LNCAP (cell line): ENCODE data around the gene CPA2.

Experiments used
- TF ChIP-seq, protein P1 (sequence below): fragments of 450-650 bp; IDR thresholded peaks from 2 replicates; pipeline ENCODE4 v1.5.1; 2017; ENCODE audit warnings: mild to moderate bottlenecking

The CPA2 gene

DNA sequence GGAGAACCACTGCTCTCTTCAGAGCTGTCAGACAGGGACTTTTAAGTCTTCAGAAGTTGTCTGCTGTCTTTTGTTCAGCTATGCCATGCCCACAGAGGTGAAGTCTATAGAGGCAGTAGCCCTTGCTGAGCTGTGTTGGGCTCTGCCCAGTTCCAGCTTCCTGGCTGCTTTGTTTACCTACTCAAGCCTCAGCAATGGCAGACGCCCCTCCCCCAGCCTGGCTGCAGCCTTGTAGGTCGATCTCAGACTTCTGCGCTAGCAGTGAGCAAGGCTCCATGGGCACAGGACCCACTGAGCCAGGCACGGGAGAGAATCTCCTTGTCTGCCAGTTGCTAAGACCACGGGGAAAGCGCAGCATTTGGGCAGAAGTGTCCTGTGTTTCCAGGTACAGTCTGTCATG is 12.1 kb upstream of the CPA2 start:
- TF ChIP-seq, protein P1, sequence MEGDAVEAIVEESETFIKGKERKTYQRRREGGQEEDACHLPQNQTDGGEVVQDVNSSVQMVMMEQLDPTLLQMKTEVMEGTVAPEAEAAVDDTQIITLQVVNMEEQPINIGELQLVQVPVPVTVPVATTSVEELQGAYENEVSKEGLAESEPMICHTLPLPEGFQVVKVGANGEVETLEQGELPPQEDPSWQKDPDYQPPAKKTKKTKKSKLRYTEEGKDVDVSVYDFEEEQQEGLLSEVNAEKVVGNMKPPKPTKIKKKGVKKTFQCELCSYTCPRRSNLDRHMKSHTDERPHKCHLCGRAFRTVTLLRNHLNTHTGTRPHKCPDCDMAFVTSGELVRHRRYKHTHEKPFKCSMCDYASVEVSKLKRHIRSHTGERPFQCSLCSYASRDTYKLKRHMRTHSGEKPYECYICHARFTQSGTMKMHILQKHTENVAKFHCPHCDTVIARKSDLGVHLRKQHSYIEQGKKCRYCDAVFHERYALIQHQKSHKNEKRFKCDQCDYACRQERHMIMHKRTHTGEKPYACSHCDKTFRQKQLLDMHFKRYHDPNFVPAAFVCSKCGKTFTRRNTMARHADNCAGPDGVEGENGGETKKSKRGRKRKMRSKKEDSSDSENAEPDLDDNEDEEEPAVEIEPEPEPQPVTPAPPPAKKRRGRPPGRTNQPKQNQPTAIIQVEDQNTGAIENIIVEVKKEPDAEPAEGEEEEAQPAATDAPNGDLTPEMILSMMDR = no peak

DNA sequence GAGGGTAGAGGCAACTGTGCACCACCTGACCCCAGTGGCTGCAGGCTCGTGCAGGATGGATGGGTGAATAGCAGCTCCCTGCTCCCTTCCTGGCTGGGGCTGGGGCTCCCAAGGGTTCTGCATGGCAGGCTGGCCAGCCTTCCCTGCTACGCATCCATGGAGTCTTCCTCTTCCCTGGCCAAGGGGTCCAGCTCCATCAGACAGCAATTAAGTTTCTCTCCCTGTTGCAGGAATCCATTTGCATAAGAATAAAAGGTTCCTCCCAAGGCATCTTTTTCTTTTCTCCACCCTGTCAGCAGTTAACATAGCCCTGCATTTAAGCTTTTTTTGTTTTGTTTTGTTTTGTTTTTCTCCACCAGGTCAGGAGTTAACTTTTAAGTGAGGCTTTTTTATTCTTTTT is 10.0 kb upstream of the CPA2 start:
- TF ChIP-seq, protein P1 = no peak

DNA sequence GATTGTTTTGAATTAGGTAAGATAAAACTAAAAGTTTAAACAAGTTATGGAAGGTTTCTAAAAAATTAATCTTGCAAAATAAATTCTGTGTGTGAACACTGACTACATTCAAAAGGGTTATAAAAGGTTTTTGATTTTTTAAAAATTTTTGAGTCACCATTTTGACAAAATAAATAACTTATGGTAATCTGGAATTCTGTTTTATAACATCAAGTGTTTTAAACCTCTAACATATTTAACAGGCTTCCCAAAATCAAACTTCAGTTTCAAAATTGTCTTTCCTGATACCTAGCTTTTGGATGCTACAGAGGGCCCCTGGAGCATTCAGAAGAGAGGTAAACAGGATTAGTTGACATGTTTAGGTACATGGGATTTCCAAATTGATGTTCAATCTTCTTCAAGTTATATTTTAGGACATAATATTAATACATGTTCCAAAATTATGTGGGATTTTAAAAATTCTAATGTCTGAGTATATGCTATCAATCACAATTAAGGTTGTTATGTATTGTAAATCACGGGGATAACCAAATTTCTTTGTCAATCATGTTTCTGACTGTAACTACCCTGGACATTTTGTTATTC is 8.1 kb upstream of the CPA2 start:
- TF ChIP-seq, protein P1 = no peak

DNA sequence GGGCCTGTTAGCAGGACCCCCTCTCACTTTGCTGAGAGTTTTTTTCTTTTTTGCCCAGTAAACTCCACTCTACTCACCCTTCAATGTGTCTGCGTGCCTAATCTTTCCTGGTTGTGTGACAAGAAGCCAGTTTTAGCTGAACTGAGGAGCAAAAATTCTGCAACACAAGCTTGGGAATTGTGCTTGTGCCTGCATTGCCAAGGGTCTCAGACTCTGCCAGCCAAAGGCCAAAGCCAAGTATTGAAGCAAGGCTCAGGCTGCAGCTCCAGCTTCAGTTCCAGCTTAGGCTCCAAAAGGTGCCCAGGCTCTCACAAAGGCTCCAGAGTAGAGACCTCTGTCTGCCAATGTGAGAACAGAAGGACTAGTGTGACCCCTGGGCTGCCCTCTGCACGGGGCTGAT is 4.2 kb upstream of the CPA2 start:
- TF ChIP-seq, protein P1 = no peak

DNA sequence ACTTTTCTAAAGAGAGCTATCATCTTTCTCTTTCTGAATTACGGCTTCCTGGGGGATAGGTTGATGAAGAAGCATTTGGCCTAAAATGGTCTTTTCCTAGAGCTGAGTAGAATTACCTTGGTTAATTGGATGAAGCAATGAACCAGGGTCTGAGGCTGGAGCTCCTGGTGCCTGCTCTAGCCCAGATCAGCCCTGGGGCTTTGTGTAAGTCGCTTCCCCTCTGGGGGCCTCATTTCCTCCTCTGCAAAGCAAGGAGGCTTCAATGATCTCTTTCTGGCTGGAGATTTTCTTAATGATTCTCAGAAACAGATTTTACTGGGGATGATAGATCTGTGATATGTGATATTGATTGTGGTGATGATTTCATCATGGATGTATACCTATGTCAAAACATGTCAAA is 3.5 kb upstream of the CPA2 start:
- TF ChIP-seq, protein P1 = no peak

DNA sequence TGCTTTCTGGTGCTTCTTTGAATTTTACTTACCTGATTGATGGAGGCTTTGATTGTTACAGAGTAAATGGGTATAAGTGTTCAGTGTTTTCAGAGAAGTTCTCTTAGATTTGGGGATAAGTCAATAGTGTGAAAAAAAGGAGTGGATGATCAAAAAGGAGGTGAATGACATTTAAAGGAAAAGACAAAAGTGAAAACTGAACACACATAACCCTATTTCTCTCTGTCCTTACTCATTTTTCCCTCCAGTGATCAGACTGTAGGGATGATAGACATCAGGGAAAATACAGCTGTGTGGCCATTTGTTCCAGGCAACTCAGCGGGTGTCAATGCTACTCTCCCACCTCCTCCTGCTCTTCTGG is 278 bp downstream of the CPA2 start:
- TF ChIP-seq, protein P1 = no peak

DNA sequence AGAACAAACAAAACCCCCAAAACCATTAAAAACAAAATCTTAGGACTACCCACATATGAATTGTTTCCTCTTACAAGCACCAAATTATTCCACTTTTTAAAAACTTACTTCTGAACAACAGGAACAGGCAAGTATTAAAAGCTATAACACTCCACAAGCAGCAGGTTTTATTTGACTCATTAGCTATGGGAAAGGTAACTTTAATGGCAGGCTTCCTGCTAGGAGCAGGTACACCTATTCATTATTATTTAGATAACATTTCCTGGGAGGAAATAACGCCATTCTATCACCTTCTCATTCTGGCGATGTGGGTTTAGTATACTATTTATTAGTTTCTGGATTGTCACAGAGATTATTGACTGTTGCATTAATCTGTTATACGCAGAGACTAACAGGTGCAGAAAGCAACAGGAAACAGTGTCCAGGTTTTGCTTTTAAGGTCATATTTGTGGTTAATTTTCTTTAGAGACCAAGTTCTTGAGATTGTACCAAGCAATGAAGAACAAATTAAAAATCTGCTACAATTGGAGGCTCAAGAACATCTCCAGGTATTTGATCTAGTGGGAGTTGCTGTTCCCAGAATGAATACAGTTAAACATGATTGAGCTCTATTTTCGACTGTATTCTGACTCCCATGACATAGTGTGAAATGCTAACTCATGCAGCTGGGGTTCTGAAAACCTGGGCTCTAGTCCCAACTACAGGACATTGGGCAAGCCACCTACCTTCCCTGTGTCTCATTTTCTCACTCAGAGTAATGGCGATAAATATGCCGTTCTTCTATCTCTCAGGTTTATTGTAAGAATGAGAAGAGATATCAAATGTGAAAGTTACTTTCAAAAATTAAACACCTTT is 2.0 kb downstream of the CPA2 start:
- TF ChIP-seq, protein P1 = no peak
